ENCODE data around the gene PREX1.

The PREX1 gene

DNA sequence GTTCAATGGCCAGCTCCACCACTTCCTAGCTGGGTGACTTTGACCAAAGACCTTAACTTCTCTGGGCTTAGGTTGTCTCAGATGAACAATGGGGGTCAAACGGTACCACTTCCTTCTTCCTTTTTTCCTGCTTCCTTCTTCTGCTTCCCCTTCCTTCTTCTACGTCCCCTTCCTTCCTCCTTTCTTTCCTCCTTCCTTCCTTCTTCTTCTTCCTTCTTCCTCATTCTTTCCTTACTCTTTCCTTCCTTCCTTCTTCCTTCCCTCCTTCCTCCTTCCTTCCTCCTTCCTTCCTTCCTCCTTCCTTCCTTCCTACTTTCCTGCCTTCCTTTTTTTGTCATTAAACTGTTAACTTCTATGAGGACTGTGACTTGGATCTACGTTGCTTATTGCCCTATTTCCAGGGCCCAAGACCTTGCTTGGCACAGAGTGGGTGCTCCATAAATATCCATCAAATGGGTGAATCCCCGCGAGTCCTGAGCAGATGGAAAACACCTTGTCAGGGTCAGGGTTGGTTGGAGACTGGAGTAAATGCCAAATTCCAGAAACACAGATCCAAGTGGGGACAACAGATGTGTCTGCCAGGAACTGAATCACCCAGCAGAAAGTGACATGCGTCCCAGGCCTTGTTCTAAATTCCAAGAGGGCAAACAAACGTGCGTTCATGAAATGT lies 243.3 kb downstream of the PREX1 start:
- no peak for DNase-seq (ENCODE audit: low read depth in 1 of 2, low spot score in 1 of 2)
- no peak overlapping the region for H3K4me3 ChIP-seq (replicated peaks; ENCODE audit: insufficient read depth, low read length)
- TF ChIP-seq, protein P1, sequence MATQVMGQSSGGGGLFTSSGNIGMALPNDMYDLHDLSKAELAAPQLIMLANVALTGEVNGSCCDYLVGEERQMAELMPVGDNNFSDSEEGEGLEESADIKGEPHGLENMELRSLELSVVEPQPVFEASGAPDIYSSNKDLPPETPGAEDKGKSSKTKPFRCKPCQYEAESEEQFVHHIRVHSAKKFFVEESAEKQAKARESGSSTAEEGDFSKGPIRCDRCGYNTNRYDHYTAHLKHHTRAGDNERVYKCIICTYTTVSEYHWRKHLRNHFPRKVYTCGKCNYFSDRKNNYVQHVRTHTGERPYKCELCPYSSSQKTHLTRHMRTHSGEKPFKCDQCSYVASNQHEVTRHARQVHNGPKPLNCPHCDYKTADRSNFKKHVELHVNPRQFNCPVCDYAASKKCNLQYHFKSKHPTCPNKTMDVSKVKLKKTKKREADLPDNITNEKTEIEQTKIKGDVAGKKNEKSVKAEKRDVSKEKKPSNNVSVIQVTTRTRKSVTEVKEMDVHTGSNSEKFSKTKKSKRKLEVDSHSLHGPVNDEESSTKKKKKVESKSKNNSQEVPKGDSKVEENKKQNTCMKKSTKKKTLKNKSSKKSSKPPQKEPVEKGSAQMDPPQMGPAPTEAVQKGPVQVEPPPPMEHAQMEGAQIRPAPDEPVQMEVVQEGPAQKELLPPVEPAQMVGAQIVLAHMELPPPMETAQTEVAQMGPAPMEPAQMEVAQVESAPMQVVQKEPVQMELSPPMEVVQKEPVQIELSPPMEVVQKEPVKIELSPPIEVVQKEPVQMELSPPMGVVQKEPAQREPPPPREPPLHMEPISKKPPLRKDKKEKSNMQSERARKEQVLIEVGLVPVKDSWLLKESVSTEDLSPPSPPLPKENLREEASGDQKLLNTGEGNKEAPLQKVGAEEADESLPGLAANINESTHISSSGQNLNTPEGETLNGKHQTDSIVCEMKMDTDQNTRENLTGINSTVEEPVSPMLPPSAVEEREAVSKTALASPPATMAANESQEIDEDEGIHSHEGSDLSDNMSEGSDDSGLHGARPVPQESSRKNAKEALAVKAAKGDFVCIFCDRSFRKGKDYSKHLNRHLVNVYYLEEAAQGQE (IDR thresholded peaks at IDR 0.05; ENCODE audit: insufficient replicate concordance, low read depth): no peak
- TF ChIP-seq, protein P2, sequence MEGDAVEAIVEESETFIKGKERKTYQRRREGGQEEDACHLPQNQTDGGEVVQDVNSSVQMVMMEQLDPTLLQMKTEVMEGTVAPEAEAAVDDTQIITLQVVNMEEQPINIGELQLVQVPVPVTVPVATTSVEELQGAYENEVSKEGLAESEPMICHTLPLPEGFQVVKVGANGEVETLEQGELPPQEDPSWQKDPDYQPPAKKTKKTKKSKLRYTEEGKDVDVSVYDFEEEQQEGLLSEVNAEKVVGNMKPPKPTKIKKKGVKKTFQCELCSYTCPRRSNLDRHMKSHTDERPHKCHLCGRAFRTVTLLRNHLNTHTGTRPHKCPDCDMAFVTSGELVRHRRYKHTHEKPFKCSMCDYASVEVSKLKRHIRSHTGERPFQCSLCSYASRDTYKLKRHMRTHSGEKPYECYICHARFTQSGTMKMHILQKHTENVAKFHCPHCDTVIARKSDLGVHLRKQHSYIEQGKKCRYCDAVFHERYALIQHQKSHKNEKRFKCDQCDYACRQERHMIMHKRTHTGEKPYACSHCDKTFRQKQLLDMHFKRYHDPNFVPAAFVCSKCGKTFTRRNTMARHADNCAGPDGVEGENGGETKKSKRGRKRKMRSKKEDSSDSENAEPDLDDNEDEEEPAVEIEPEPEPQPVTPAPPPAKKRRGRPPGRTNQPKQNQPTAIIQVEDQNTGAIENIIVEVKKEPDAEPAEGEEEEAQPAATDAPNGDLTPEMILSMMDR (IDR thresholded peaks at IDR 0.05; ENCODE audit: insufficient read depth, low read length): no peak
- no peak for TF ChIP-seq GABPA (IDR thresholded peaks at IDR 0.05; ENCODE audit: low read depth)
- TF ChIP-seq SPI1 (IDR thresholded peaks at IDR 0.05; ENCODE audit: borderline replicate concordance, low read depth): no peak
- H3K27ac ChIP-seq (replicated peaks): no peak overlapping the region
- H3K27me3 ChIP-seq (ENCODE audit: insufficient read depth, poor library complexity, severe bottlenecking): no peaks in the 10 kb centered on the region

DNA sequence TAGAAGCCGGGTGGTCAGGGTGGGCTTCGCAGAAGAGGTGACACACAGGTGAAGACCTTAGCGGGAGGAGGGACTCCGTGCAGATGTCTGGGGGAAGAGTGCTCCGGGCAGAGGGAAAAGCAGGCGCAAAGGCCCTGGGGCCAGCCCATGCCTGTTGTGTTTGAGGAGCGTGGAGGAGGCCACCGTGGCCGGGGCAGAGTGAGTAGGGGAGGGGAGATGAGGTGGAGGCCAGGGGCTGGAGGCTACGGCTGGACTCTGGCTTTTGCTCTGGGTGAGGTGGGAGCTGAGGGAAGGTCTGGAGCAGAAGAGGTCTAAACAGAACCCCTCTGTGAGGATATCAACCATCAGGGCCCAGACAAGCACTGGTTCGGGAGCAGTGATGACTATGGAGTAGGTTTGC lies 244.0 kb downstream of the PREX1 start:
- no peak for DNase-seq (ENCODE audit: low read depth in 1 of 2, low spot score in 1 of 2)
- no peak overlapping the region for H3K27ac ChIP-seq (replicated peaks)
- no peak overlapping the region for H3K4me3 ChIP-seq (replicated peaks; ENCODE audit: insufficient read depth, low read length)
- H3K27me3 ChIP-seq (ENCODE audit: insufficient read depth, poor library complexity, severe bottlenecking): no peaks in the 10 kb centered on the region
- TF ChIP-seq POLR2AphosphoS5 (IDR thresholded peaks at IDR 0.05; ENCODE audit: low read depth): no peak
- no peak for TF ChIP-seq SPI1 (IDR thresholded peaks at IDR 0.05; ENCODE audit: borderline replicate concordance, low read depth)

DNA sequence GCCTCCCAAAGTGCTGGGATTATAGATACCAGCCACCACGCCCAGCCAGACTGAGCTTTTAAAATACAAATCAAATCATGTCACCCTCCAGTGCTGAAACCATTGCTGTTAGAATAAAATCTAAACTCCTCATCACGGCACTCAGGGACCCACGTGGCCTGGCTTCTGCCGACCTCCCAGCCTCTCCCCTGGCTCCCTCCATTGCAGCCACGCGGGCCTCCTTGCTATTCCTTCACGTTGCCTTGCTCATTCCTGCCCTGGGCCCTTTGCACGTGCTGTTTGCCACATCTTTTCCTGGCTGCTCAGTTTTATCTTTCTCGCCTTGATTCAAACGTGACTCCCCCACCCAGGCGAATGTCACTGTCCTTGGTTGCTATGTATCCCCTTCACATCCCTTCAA lies 244.6 kb downstream of the PREX1 start:
- no peak for DNase-seq (ENCODE audit: low read depth in 1 of 2, low spot score in 1 of 2)
- Histone ChIP-seq H3K27ac (replicated peaks) (no peak overlapping the region), H3K4me3 (replicated peaks; ENCODE audit: insufficient read depth, low read length) (no peak overlapping the region), H3K27me3 (ENCODE audit: insufficient read depth, poor library complexity, severe bottlenecking) (no peaks in the 10 kb centered on the region)
- TF ChIP-seq, protein P2 (IDR thresholded peaks at IDR 0.05; ENCODE audit: insufficient read depth, low read length): no peak
- no peak for TF ChIP-seq GABPA (IDR thresholded peaks at IDR 0.05; ENCODE audit: low read depth)
- no peak for TF ChIP-seq SPI1 (IDR thresholded peaks at IDR 0.05; ENCODE audit: borderline replicate concordance, low read depth)
- TF ChIP-seq, protein P1 (IDR thresholded peaks at IDR 0.05; ENCODE audit: insufficient replicate concordance, low read depth): no peak
- no peak for TF ChIP-seq POLR2AphosphoS5 (IDR thresholded peaks at IDR 0.05; ENCODE audit: low read depth)

DNA sequence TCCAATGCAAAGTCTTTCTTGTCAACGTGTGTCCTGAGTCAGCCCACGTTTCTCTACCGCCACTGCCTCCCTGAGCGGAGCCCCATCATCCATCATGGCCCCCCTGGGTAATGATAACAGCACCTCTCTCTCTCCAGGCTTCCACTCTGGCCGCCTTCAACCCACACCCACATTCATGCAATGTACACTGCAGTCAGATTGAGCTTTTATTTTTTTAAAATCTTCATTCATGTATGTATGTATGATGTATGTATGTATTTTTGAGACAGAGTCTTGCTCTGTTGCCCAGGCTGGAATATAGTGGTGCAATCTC lies 245.2 kb downstream of the PREX1 start:
- no peaks in the 10 kb centered on the region for H3K27me3 ChIP-seq (ENCODE audit: insufficient read depth, poor library complexity, severe bottlenecking)
- DNase-seq (ENCODE audit: low read depth in 1 of 2, low spot score in 1 of 2): no peak
- H3K27ac ChIP-seq (replicated peaks): no peak overlapping the region
- no peak for TF ChIP-seq GABPA (IDR thresholded peaks at IDR 0.05; ENCODE audit: low read depth)
- TF ChIP-seq POLR2AphosphoS5 (IDR thresholded peaks at IDR 0.05; ENCODE audit: low read depth): no peak
- TF ChIP-seq, protein P2 (IDR thresholded peaks at IDR 0.05; ENCODE audit: insufficient read depth, low read length): no peak
- TF ChIP-seq, protein P1 (IDR thresholded peaks at IDR 0.05; ENCODE audit: insufficient replicate concordance, low read depth): no peak
- TF ChIP-seq SPI1 (IDR thresholded peaks at IDR 0.05; ENCODE audit: borderline replicate concordance, low read depth): no peak
- no peak overlapping the region for H3K4me3 ChIP-seq (replicated peaks; ENCODE audit: insufficient read depth, low read length)

Measured in HL-60 (cell line).